ENCODE measurements around the gene RHOF.
A peak's percentile ranks its signal among the peaks of the same experiment; 100 is the strongest.
"Not testable (repeated sequence)": the region's sequence is repeated elsewhere in the genome, so short reads cannot be mapped to it uniquely, and the experiment has no call there.

The RHOF gene

DNA sequence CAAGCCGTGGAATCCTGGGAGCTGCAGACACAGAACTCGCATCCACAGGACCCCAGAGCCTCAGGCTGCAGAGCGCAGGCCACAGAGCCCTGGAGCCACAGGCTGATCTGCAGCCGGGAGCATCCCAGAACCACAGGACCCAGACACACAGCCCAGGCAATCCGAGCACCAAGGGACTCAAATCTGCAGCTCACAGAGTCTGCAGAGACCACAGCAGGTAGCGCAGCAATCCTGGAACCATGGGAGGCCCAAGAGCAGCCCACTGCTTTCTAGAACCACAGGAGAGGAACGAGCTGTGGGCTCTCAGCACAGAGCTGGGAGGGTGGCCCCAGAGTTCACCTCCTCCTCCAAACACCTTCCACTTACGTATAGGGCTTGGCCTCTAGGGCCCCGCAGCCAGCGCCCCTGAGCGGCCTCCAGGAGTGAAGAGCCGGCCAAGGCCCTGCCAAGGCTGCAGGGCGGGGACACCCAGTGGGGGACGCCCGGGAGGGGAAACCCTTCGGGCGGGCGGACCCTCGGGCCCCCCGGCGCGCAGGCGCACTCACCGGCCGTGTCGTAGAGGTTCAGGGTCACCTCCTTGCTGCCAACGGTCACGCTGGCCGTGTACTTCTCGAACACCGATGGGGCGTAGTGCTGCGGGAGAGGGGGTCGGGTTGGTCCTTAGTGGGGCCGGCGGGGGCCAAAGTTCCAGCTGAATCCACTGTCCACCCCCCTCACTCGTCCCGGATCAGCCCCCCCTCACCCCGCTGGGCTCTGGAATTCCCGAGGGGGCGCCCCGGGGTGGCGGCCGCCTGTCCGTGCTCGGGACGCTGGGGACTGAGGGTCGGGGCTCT is 665 bp downstream of the RHOF start:
- no peak for DNase-seq (ENCODE audit: low read depth in 2 of 2)

DNA sequence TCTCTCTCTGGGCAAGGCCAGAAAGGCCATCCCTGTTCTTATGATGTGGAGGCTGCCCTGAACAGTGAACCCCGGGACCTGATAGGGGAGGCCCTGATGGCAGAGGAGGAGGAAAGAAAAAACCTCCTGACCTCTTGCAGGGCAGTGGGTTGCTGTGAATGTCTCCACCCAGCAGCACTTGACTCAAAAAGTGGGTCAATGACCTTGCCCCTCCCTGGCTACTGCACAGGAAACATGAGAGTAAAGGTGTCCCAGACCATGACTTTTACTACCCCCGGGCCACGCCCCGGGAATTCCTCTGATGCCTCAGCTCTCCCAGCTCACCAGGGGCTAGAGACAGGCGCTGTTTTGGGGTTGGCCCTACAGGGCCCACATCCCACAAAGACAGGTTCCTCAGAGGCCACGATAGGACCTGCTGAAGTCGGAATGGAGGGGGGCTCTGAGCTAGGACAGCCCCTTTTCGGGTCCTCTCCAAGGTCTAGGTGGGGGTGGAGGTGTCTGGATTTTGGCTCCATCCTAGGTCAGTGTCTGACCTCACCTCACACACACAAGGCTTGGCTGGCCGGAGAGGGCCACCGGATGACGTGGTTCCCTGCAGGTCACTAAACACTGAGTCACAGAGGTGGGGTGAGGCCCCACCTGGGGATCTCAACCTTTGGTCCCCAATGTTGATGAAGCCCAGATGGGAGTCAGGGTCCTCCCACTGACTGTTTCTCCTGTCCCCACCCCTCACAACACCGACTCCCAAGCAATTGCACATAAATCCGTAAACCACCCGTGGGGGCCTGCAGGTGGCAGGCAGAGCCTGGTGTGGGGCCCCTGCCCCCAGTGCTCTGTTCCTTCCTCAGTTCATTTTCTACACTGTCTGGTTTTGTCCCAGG is 1.6 kb downstream of the RHOF start:
- no peak for DNase-seq (ENCODE audit: low read depth in 2 of 2)

GRCh38 chr12:121790785-121791184 is 2.7 kb downstream of the RHOF start:
- DNase-seq (ENCODE audit: low read depth in 2 of 2), result not testable (repeated sequence)

- DNase-seq (ENCODE audit: low read depth in 2 of 2), result peak; percentile 90 to 92
Observed at GRCh38 chr12:121789800-121790728, 3.4 kb downstream of the RHOF start.

DNA sequence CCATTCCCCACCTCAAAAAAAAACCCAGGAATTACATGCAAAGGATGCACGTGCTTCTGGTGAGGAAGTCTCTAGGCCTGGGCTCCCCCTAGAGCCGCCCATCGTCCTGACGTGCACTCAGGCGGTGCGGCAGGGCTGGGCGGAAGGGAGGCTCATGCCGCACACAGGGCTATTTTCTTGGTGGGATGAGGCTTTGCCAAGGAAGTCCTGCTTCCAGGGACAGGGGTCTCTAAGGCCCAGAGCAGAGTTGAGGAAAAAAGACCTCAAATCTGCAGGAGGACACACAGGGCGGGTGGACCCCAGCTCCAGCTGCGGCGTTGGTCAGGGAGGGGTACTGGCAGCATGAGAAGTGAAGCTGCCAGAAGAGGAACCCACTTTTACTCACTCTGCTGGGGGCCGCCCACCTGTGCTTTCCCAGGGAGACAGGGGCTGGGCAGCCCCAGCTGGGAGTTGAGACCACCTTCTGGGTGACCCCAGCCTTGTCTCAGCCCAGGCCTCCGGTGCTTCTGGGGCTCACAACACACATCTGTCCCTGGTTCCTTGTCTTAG is 4.2 kb downstream of the RHOF start:
- DNase-seq (ENCODE audit: low read depth in 2 of 2), result no peak

GRCh38 chr12:121788176-121788818 is 5.2 kb downstream of the RHOF start:
- no peak for DNase-seq (ENCODE audit: low read depth in 2 of 2)

- no peak for DNase-seq (ENCODE audit: low read depth in 2 of 2)
Observed at GRCh38 chr12:121787063-121788025, 6.1 kb downstream of the RHOF start.

- no peak for DNase-seq (ENCODE audit: low read depth in 2 of 2)
Observed at GRCh38 chr12:121786440-121786825, 7.1 kb downstream of the RHOF start.

DNA sequence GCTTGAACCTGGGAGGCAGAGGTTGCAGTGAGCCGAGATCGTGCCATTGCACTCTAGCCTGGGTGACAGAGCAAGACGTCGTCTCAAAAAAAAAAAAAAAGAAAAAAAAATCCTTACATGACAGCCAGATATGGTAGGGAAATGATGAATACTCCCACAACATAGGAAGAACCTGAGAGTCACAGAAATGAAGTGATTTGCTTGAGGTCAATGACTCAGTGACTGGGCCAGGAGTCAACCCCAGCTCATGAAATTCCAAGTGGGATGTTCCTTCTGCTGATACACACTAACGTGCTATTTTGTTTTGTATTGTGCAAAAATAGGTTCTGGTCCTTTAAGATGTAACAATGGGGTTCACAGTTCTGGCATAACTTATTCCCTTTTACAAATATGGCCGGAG is 9.0 kb downstream of the RHOF start:
- DNase-seq (ENCODE audit: low read depth in 2 of 2), result no peak

GRCh38 chr12:121783766-121784165 is 9.7 kb downstream of the RHOF start:
- no peak for DNase-seq (ENCODE audit: low read depth in 2 of 2)

- no peak for DNase-seq (ENCODE audit: low read depth in 2 of 2)
Observed at GRCh38 chr12:121781998-121782979, 11.2 kb downstream of the RHOF start.

- DNase-seq (ENCODE audit: low read depth in 2 of 2), result no peak
Observed at GRCh38 chr12:121781484-121781997, 11.9 kb downstream of the RHOF start.

DNA sequence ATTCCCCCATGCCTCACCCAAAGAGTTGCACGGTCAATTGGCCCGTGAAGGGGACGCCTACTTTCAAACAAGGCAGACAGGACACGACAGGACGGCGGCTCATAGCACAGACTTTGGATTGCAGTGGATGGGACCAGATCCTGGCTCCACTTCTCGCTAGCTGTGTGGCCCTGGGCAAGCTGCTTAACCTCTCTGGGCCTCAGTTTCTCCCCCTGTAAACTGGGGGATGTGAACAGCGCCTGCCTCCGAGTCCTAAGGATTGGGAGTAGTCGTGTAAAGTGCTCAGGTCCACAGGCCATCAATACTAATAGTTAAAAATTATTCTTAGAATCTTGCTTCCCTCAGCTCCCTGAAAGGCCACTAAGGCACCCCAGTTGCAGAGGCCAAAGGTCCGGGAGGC is 13.1 kb downstream of the RHOF start:
- DNase-seq (ENCODE audit: low read depth in 2 of 2), result no peak

DNA sequence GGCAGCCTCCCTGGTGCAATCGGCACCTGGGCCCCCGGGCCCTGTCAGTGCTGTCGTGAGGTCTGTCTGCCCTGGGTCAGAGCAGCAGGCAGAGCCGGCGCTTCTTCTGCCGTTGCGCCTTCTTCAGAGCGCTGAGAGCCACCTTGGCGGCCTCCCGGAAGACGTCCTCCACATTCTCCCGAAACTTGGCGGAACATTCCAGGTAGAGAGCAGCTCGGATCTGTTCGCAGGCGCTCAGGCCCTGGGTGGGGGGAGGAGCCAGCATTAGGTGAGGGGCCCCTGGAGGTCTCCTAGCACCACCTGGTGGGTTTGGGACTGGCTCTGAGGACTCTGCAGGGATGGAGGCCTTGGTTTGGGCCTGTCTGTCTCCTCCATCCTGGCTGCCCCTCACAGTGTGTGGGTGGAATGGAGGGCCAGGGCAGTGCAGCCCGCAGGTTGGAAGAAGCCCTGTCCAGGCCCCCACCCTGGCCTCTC is 14.0 kb downstream of the RHOF start:
- no peak for DNase-seq (ENCODE audit: low read depth in 2 of 2)

GRCh38 chr12:121778567-121779421 is 14.7 kb downstream of the RHOF start:
- DNase-seq (ENCODE audit: low read depth in 2 of 2), result no peak

- DNase-seq (ENCODE audit: low read depth in 2 of 2), result peak; percentile 84 to 87
Observed at GRCh38 chr12:121776190-121777098, 17.0 kb downstream of the RHOF start.
